H1 (cell line): ENCODE measurements around the gene SPG7. TPM values are rescaled to one million over a fixed set of nuclear protein-coding genes. Genes with fewer than 3 reads are reported as not detected.

Source experiments
- CTCF ChIA-PET: fragments of 300-600 bp; sonication (Branson Sonifier 250); formaldehyde crosslinking; loops from one replicate; lab custom pipeline; 2021; ENCODE audit not compliant: partially characterized antibody; lab: Charles Lee
- POLR2A ChIA-PET: fragments of 300-600 bp; sonication (Branson Sonifier 250); formaldehyde crosslinking; loops from one replicate; lab custom pipeline; 2021; ENCODE audit warnings: inconsistent platforms; ENCODE audit not compliant: partially characterized antibody; lab: Charles Lee
- DNase-seq, 2 experiments: peaks; one replicate each; pipeline versions ENCODE4 v3.0.0 to v3.0.0-alpha.2; 2010 to 2022; ENCODE audit warnings: low spot score in 2 of 2, low read depth in 1 of 2, mixed read lengths in 1 of 2
- FAIRE-seq: peaks from 2 replicates; lab custom pipeline; 2011; peaks lifted over from hg19 to GRCh38; lab: Jason Lieb, UNC
- H2AFZ ChIP-seq: 2 replicates; pipeline ENCODE4 v1.8.1; 2012; ENCODE audit warnings: low read length, inconsistent platforms
- H2AK5ac ChIP-seq: 2 replicates; pipeline ENCODE4 v1.6.1; 2013; ENCODE audit warnings: low read depth, low read length
- H2BK120ac ChIP-seq: replicated peaks from 2 replicates; pipeline ENCODE3; 2013; ENCODE audit warnings: low read depth, low read length, inconsistent platforms
- H2BK12ac ChIP-seq: 2 replicates; pipeline ENCODE4 v1.6.1; 2013; ENCODE audit warnings: low read depth, low read length
- H2BK15ac ChIP-seq: 2 replicates; pipeline ENCODE4 v1.6.1; 2013; ENCODE audit warnings: low read length
- H2BK20ac ChIP-seq: 2 replicates; pipeline ENCODE4 v1.6.1; 2013; ENCODE audit warnings: low read length
- H2BK5ac ChIP-seq: 2 replicates; pipeline ENCODE4 v1.6.1; 2013; ENCODE audit warnings: low read depth, low read length
- H3K14ac ChIP-seq: 2 replicates; pipeline ENCODE4 v1.6.1; 2013; ENCODE audit warnings: inconsistent platforms; ENCODE audit not compliant: insufficient read length
- H3K18ac ChIP-seq: 2 replicates; pipeline ENCODE4 v1.6.1; 2013; ENCODE audit warnings: low read length; ENCODE audit errors: extremely low read depth
- H3K23ac ChIP-seq: 2 replicates; pipeline ENCODE4 v1.6.1; 2013; ENCODE audit warnings: inconsistent platforms; ENCODE audit not compliant: insufficient read length
- H3K23me2 ChIP-seq: 2 replicates; pipeline ENCODE4 v1.6.1; 2013; ENCODE audit warnings: low read depth, low read length
- H3K27ac ChIP-seq: 2 replicates; pipeline ENCODE4 v1.6.1; 2011; ENCODE audit warnings: low read depth, low read length, inconsistent platforms
- H3K27me3 ChIP-seq, 4 experiments: replicated peaks in 1 of 4; 1 replicate in 1 of 4; 2 replicates in 3 of 4; pipeline versions ENCODE4 v1.6.1 to v1.8.1; 2011 to 2013; ENCODE audit warnings: low read length in 3 of 4, mild to moderate bottlenecking in 3 of 4, inconsistent platforms in 2 of 4, mixed read lengths in 2 of 4, moderate library complexity in 1 of 4; ENCODE audit not compliant: control insufficient read depth in 3 of 4, insufficient read depth in 3 of 4; ENCODE audit errors: extremely low read depth in 1 of 4
- H3K36me3 ChIP-seq, 4 experiments: 2 replicates each; pipeline versions ENCODE4 v1.6.1 to v1.8.1; 2011 to 2013; ENCODE audit warnings: mild to moderate bottlenecking in 4 of 4, low read length in 3 of 4, moderate library complexity in 2 of 4, control low read depth in 1 of 4, inconsistent platforms in 1 of 4; ENCODE audit not compliant: insufficient read depth in 4 of 4, control insufficient read depth in 2 of 4
- H3K4ac ChIP-seq: replicated peaks from 2 replicates; pipeline ENCODE3; 2013; ENCODE audit warnings: low read length, low read depth, mixed read lengths, inconsistent platforms; ENCODE audit not compliant: insufficient read length
- H3K4me1 ChIP-seq, 4 experiments: replicated peaks in 1 of 4; 1 replicate in 1 of 4; 2 replicates in 3 of 4; pipeline versions ENCODE4 v1.6.1 to v1.8.1; 2011 to 2013; ENCODE audit warnings: low read length in 3 of 4, inconsistent platforms in 2 of 4, mixed read lengths in 1 of 4; ENCODE audit not compliant: insufficient read depth in 4 of 4, control insufficient read depth in 3 of 4
- H3K4me2 ChIP-seq, 2 experiments: 2 replicates each; pipeline versions ENCODE4 v1.6.1 to v1.8.1; 2011 to 2013; ENCODE audit warnings: low read depth in 2 of 2, low read length in 2 of 2, control low read depth in 1 of 2, inconsistent platforms in 1 of 2, mild to moderate bottlenecking in 1 of 2; ENCODE audit not compliant: insufficient read depth in 1 of 2
- H3K4me3 ChIP-seq, 4 experiments: fragments of 200-600, 300-600 bp in 1 of 4; sonication (generic), shearing (Covaris generic), sonication (Bioruptor Twin) in 1 of 4; 2 replicates each; pipeline versions ENCODE4 v1.5.1 to v1.8.1; 2011 to 2016; ENCODE audit warnings: low read length in 4 of 4, low read depth in 3 of 4, control low read depth in 2 of 4, inconsistent platforms in 2 of 4, mild to moderate bottlenecking in 2 of 4, mixed read lengths in 1 of 4, moderate library complexity in 1 of 4; ENCODE audit not compliant: insufficient read depth in 2 of 4; ENCODE audit errors: extremely low read depth in 1 of 4
- H3K56ac ChIP-seq: replicated peaks from 2 replicates; pipeline ENCODE3; 2013; ENCODE audit warnings: low read depth, mild to moderate bottlenecking, mixed read lengths, low read length, inconsistent platforms; ENCODE audit not compliant: insufficient read length
- H3K79me1 ChIP-seq: 2 replicates; pipeline ENCODE4 v1.6.1; 2013; ENCODE audit warnings: low read depth, low read length, control low read depth
- H3K79me2 ChIP-seq, 2 experiments: 2 replicates each; pipeline versions ENCODE4 v1.6.1 to v1.8.1; 2012 to 2013; ENCODE audit warnings: low read length in 2 of 2, mild to moderate bottlenecking in 2 of 2, inconsistent platforms in 1 of 2; ENCODE audit not compliant: insufficient read depth in 2 of 2, control insufficient read depth in 1 of 2
- H3K9ac ChIP-seq, 4 experiments: replicated peaks in 1 of 4; 1 replicate in 1 of 4; 2 replicates in 3 of 4; pipeline versions ENCODE4 v1.6.1 to v1.8.1; 2011 to 2013; ENCODE audit warnings: low read depth in 3 of 4, low read length in 3 of 4, control low read depth in 2 of 4, mild to moderate bottlenecking in 2 of 4, moderate library complexity in 2 of 4, inconsistent platforms in 1 of 4; ENCODE audit errors: extremely low read depth in 1 of 4
- H3K9me3 ChIP-seq, 2 experiments: 2 replicates each; pipeline versions ENCODE4 v1.6.1 to v1.8.1; 2012 to 2013; ENCODE audit warnings: mild to moderate bottlenecking in 2 of 2, moderate library complexity in 2 of 2, control low read depth in 1 of 2, inconsistent platforms in 1 of 2, low read depth in 1 of 2, low read length in 1 of 2, mixed read lengths in 1 of 2; ENCODE audit not compliant: insufficient read depth in 2 of 2
- H4K20me1 ChIP-seq, 2 experiments: replicated peaks in 1 of 2; 2 replicates each; pipeline versions ENCODE3 to v1.8.1; 2011 to 2013; ENCODE audit warnings: inconsistent platforms in 2 of 2, low read length in 2 of 2, mild to moderate bottlenecking in 1 of 2; ENCODE audit not compliant: insufficient read depth in 2 of 2, control insufficient read depth in 1 of 2
- H4K5ac ChIP-seq: 2 replicates; pipeline ENCODE4 v1.6.1; 2013; ENCODE audit warnings: low read length, low read depth, mixed read lengths, inconsistent platforms; ENCODE audit not compliant: insufficient read length
- H4K8ac ChIP-seq: 2 replicates; pipeline ENCODE4 v1.8.0; 2013; ENCODE audit warnings: mild to moderate bottlenecking, moderate library complexity, low read length, inconsistent platforms; ENCODE audit not compliant: insufficient read depth; ENCODE audit errors: extremely low read depth
- H4K91ac ChIP-seq: replicated peaks from 2 replicates; pipeline ENCODE3; 2013; ENCODE audit warnings: low read length, mixed read lengths, inconsistent platforms; ENCODE audit not compliant: insufficient read length
- WGBS, 2 experiments: shearing (Covaris generic) in 1 of 2; methylation state at CpG; one replicate each; pipeline versions ENCODE4 v1.1.6 to v1.1.7; 2013 to 2015; ENCODE audit warnings: low lambda C conversion rate in 2 of 2, mixed read lengths in 2 of 2, inconsistent platforms in 1 of 2, low coverage in 1 of 2, missing lambda C conversion rate in 1 of 2; ENCODE audit not compliant: insufficient replicate concordance in 2 of 2, insufficient coverage in 1 of 2, insufficient read length in 1 of 2; ENCODE audit errors: extremely low coverage in 1 of 2, missing lambda C conversion rate in 1 of 2; 5-methylcytosine and 5-hydroxymethylcytosine counted together
- polyA plus RNA-seq, 7 experiments: library from polyadenylated mRNA; depleted of rRNA in 3 of 7; stranded (reverse) in 5 of 7; unstranded in 2 of 7; fragments of >200 nt in 5 of 7; fragments of 200-250 nt in 2 of 7; gene quantifications; 1 replicate in 5 of 7; 2 replicates in 1 of 7; 4 replicates in 1 of 7; pipeline versions ENCODE4 v1.2.1 to v1.2.3, GENCODE V29; 2011 to 2013; ENCODE audit warnings: missing spikeins in 2 of 7, mixed read lengths in 2 of 7
- total RNA-seq: library from RNA; stranded (reverse); fragmentation: NEBNext Ultra II Directional; extraction: Animal tissue kit (Norgen Biotek cat#: 25700); gene quantifications from 2 replicates; pipeline ENCODE4 v1.2.1, GENCODE V29; 2021
- TF ChIP-seq, protein P1 (sequence below): IDR thresholded peaks from 2 replicates; pipeline ENCODE4 v1.6.1; 2011; ENCODE audit warnings: low read depth, mild to moderate bottlenecking, low read length; ENCODE audit not compliant: insufficient read depth
- TF ChIP-seq, protein P2 (sequence below), 3 experiments: IDR thresholded peaks; 1 replicate in 2 of 3; 2 replicates in 1 of 3; pipeline versions ENCODE4 v1.5.1 to v1.6.1; 2011; ENCODE audit warnings: low read length in 3 of 3, mild to moderate bottlenecking in 3 of 3, inconsistent platforms in 2 of 3, low read depth in 1 of 3, moderate library complexity in 1 of 3; ENCODE audit not compliant: insufficient read depth in 1 of 3; ENCODE audit errors: control extremely low read depth in 1 of 3

SPG7 gene
- total and polyA plus RNA-seq, 2 of the 8 experiments (the other 6 are each of a cell fraction or from before 2014, with no cell fraction given): 72.1 to 113 TPM

DNA sequence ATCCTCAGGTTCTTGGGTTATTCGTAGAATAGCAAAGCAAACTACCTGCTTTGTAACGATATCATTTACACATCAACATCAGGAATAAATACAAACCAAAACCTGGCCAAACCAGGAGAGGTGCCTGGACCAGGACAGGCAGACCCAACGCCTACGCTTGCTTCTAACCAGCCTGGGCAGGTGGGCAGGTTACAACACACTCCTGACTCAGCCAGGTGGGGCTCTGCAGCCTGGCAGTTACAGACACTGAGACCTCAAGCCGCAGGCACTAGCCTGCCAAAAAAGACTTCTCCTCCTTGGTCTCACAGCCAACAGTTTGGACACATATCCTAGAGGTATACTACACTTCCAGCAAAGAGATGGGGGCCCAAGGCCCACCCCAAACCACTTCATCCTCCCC lies 31.8 kb upstream of the SPG7 start:
- Histone ChIP-seq H3K23me2 (no peaks in the 10 kb centered on the region; the same call in 1 of the 2 replicates), H2BK120ac (no peak overlapping the region), H2AK5ac (no peak overlapping the region), H2BK12ac (no peak overlapping the region), H3K9me3 (no peaks in the 10 kb centered on the region), H3K79me2 (peaks cover 81 to 100% of the 10 kb centered on the region in 2 experiments), H2BK15ac (no peak overlapping the region), H4K5ac (no peak overlapping the region), H4K8ac (no peak overlapping the region), H4K20me1 (peaks cover 58 to 60% of the 10 kb centered on the region in 2 experiments), H3K23ac (no peak overlapping the region), H3K27ac (no peak overlapping the region), H3K36me3 (no peaks in the 10 kb centered on the region; a peak in 1 of 8 replicates), H3K4me2 (peak overlapping the region in 1 of 2 experiments; percentile 28; a peak in 1 of 4 replicates), H3K4ac (no peak overlapping the region), H2BK20ac (no peak overlapping the region), H3K79me1 (peaks cover 23% of the 10 kb centered on the region), H3K4me1 (peaks cover 3 to 17% (median 9%) of the 10 kb centered on the region in 4 experiments), H3K56ac (no peak overlapping the region), H3K14ac (no peak overlapping the region), H2AFZ (no peak overlapping the region)
- POLR2A ChIA-PET: interaction anchor here (0.6 to 4.7 kb wide), 4 partner anchors 8 to 53 kb away, joined by 3 to 26 read pairs (median 4); no protein-coding TSS in a partner anchor
- 89% methylated on average over 5 of the region's 5 CpGs; no CpG with 5 or more reads in 1 of the 2 experiments for WGBS, 2 experiments
- TF ChIP-seq, protein P1, sequence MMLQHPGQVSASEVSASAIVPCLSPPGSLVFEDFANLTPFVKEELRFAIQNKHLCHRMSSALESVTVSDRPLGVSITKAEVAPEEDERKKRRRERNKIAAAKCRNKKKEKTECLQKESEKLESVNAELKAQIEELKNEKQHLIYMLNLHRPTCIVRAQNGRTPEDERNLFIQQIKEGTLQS: no peak
- TF ChIP-seq, protein P2, sequence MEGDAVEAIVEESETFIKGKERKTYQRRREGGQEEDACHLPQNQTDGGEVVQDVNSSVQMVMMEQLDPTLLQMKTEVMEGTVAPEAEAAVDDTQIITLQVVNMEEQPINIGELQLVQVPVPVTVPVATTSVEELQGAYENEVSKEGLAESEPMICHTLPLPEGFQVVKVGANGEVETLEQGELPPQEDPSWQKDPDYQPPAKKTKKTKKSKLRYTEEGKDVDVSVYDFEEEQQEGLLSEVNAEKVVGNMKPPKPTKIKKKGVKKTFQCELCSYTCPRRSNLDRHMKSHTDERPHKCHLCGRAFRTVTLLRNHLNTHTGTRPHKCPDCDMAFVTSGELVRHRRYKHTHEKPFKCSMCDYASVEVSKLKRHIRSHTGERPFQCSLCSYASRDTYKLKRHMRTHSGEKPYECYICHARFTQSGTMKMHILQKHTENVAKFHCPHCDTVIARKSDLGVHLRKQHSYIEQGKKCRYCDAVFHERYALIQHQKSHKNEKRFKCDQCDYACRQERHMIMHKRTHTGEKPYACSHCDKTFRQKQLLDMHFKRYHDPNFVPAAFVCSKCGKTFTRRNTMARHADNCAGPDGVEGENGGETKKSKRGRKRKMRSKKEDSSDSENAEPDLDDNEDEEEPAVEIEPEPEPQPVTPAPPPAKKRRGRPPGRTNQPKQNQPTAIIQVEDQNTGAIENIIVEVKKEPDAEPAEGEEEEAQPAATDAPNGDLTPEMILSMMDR (IDR thresholded peaks at IDR 0.05; ENCODE audit: control extremely low read depth in 1 of 3, insufficient read depth in 1 of 3, low read depth in 1 of 3, low read length in 3 of 3): peak in 1 of 3 experiments; percentile 5; a peak in 1 of 4 replicates
- TF ChIP-seq, all 59 proteins: peak for 1
- Histone ChIP-seq H3K4me3 (no peak overlapping the region), H3K9ac (no peak overlapping the region), H3K27me3 (no peaks in the 10 kb centered on the region), H2BK5ac (no peak overlapping the region), H4K91ac (no peak overlapping the region), H3K18ac (no peak overlapping the region)
- DNase-seq: no peak
- CTCF ChIA-PET: interaction anchor here (1.2 kb wide), 1 partner anchor 15 kb away, joined by 5 read pairs; no protein-coding TSS in a partner anchor
- FAIRE-seq: no peak
